ENCODE measurements around the gene C5orf34. TPM values are rescaled to one million over a fixed set of nuclear protein-coding genes. Genes with fewer than 3 reads are reported as not detected.

The C5orf34 gene
- total RNA-seq (1 to 10 TPM; 1.7 to 4.3 (median 2.7) TPM), polyA plus RNA-seq (1 to 10 TPM; 1.2 to 2.5 (median 1.7) TPM)
- long read RNA-seq, donor 1, partial matches to known transcripts: 0 of 2 reads
- long read RNA-seq, donor 1, other reads (novel, unspliced or antisense): 0 of 2 reads
- long read RNA-seq, donor 2: 0 reads

- Histone ChIP-seq H3K36me3 (no peaks in the 10 kb centered on the region), H3K27ac (peak within 1 kb of the TSS; percentile 79 to 91 (median 88)), H3K9me3 (no peaks in the 10 kb centered on the region), H3K4me1 (peaks cover 6 to 29% (median 22%) of the 10 kb centered on the region in 6 donors), H3K27me3 (replicated peaks in 1 of 7) (no peaks in the 10 kb centered on the region), H3K4me3 (peak within 1 kb of the TSS; percentile 39 to 76 (median 52))
- TF ChIP-seq POLR2AphosphoS5 (IDR thresholded peaks at IDR 0.05) (peak; percentile 88 to 94 (median 94)), CTCF (IDR thresholded peaks at IDR 0.05 in 8 of 11, conservative IDR thresholded peaks at IDR 0.05 in 3 of 11) (peak in 4 of 11 experiments; percentile 19 to 39 (median 24)), POLR2A (IDR thresholded peaks at IDR 0.05) (peak in 1 of 3 donors; percentile 48)
- 0% methylated on average over 35 of the region's 35 CpGs for WGBS, 5 donors
- peak; percentile 98 for DNase-seq
- intact Hi-C loops (cut with DNase I; ENCODE audit: low total_unique reads): no loop called here
Measured at GRCh38 chr5:43514816-43515677, at the start of gene C5orf34. Gene C5orf34, minus strand, starts transcription at chr5:43515148. Its CDS starts 5,809 bp downstream, at chr5:43509339.

GRCh38 chr5:43564289-43564850 is 49.4 kb upstream of the C5orf34 start:
- Histone ChIP-seq H3K9me3 (no peaks in the 10 kb centered on the region), H3K4me3 (no peak overlapping the region), H3K36me3 (no peaks in the 10 kb centered on the region), H3K27me3 (replicated peaks in 1 of 7) (no peaks in the 10 kb centered on the region), H3K4me1 (no peaks in the 10 kb centered on the region), H3K27ac (no peak overlapping the region)
- whole genome bisulfite sequencing, 5 donors: 51 to 67% (median 59%) methylated on average over 5 of the region's 5 CpGs
- TF ChIP-seq POLR2AphosphoS5 (IDR thresholded peaks at IDR 0.05) (no peak), POLR2A (IDR thresholded peaks at IDR 0.05) (no peak), CTCF (IDR thresholded peaks at IDR 0.05 in 8 of 11, conservative IDR thresholded peaks at IDR 0.05 in 3 of 11) (no peak)
- DNase-seq: no peak
- intact Hi-C loops (cut with DNase I; ENCODE audit: low total_unique reads): no loop called here

GRCh38 chr5:43563321-43563720 is 48.4 kb upstream of the C5orf34 start:
- intact Hi-C loops (cut with DNase I; ENCODE audit: low total_unique reads): no loop called here
- Histone ChIP-seq H3K36me3 (no peaks in the 10 kb centered on the region), H3K27ac (no peak overlapping the region), H3K4me3 (no peak overlapping the region), H3K4me1 (no peaks in the 10 kb centered on the region), H3K9me3 (no peaks in the 10 kb centered on the region), H3K27me3 (replicated peaks in 1 of 7) (no peaks in the 10 kb centered on the region)
- no peak for TF ChIP-seq POLR2A (IDR thresholded peaks at IDR 0.05)
- TF ChIP-seq CTCF (IDR thresholded peaks at IDR 0.05 in 8 of 11, conservative IDR thresholded peaks at IDR 0.05 in 3 of 11): no peak
- no peak for TF ChIP-seq POLR2AphosphoS5 (IDR thresholded peaks at IDR 0.05)
- DNase-seq: no peak
- 64 to 85% (median 78%) methylated on average over 3 of the region's 3 CpGs for WGBS, 5 donors

- no peak for TF ChIP-seq POLR2AphosphoS5 (IDR thresholded peaks at IDR 0.05)
- no peak for TF ChIP-seq POLR2A (IDR thresholded peaks at IDR 0.05)
- TF ChIP-seq CTCF (IDR thresholded peaks at IDR 0.05 in 8 of 11, conservative IDR thresholded peaks at IDR 0.05 in 3 of 11): no peak
- H3K4me3 ChIP-seq: no peak overlapping the region
- DNase-seq: no peak
- H3K36me3 ChIP-seq: no peaks in the 10 kb centered on the region
- peaks cover 0 to 11% (median 7%) of the 10 kb centered on the region in 6 donors for H3K4me1 ChIP-seq
- H3K27me3 ChIP-seq (replicated peaks in 1 of 7): no peaks in the 10 kb centered on the region
- no peaks in the 10 kb centered on the region for H3K9me3 ChIP-seq
- no peak overlapping the region for H3K27ac ChIP-seq
- intact Hi-C loops (cut with DNase I; ENCODE audit: low total_unique reads): no loop called here
Measured at GRCh38 chr5:43561356-43561755, 46.4 kb upstream of the C5orf34 start.

Data from spleen (tissue), 13 donors.